Measurements from ENCODE around the gene ARHGAP12. TPM values are rescaled to one million over a fixed set of nuclear protein-coding genes. Genes with fewer than 3 reads are reported as not detected.

The ARHGAP12 gene
- total RNA-seq, 3 donors from 2014 or later = 40.0 to 102 (median 60.0) TPM

DNA sequence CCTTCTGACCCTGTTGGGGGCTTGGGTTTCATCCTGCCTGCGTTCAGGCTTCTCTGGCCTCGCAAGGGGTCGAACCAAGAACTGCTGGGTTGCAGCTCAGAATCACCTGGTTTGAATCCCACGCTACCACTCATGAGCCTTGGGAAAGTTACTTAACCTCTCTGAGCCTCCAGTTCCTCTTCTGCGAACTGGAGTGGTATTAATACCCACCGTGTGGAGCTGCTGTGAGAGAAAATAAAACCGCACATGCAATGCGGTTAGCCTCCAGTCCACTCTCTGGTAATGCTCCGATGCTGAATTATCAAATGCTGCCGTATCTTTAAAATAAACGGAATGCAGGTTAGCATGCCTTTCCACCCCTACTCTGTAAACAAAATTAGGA lies 171.9 kb downstream of the ARHGAP12 start:
- Histone ChIP-seq H3K36me3 (no peaks in the 10 kb centered on the region), H3K27me3 (no peaks in the 10 kb centered on the region), H3K4me1 (peaks cover 0 to 6% of the 10 kb centered on the region in 2 donors), H3K9me3 (no peaks in the 10 kb centered on the region), H3K27ac (peak overlapping the region; percentile 77 to 97), H3K4me3 (no peak overlapping the region)
- no peak for DNase-seq (ENCODE audit: low spot score in 2 of 2)
- TF ChIP-seq POLR2AphosphoS5 (IDR thresholded peaks at IDR 0.05) (no peak), POLR2A (IDR thresholded peaks at IDR 0.05) (no peak)
- TF ChIP-seq, protein P1, sequence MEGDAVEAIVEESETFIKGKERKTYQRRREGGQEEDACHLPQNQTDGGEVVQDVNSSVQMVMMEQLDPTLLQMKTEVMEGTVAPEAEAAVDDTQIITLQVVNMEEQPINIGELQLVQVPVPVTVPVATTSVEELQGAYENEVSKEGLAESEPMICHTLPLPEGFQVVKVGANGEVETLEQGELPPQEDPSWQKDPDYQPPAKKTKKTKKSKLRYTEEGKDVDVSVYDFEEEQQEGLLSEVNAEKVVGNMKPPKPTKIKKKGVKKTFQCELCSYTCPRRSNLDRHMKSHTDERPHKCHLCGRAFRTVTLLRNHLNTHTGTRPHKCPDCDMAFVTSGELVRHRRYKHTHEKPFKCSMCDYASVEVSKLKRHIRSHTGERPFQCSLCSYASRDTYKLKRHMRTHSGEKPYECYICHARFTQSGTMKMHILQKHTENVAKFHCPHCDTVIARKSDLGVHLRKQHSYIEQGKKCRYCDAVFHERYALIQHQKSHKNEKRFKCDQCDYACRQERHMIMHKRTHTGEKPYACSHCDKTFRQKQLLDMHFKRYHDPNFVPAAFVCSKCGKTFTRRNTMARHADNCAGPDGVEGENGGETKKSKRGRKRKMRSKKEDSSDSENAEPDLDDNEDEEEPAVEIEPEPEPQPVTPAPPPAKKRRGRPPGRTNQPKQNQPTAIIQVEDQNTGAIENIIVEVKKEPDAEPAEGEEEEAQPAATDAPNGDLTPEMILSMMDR (IDR thresholded peaks at IDR 0.05) = no peak
- intact Hi-C loops (cut with DNase I; ENCODE audit: low total_unique reads) = no loop called here

GRCh38 chr10:31756101-31756728 lies 172.4 kb downstream of the ARHGAP12 start:
- peak overlapping the region; percentile 40 to 77 for H3K27ac ChIP-seq
- H3K36me3 ChIP-seq = no peaks in the 10 kb centered on the region
- H3K4me1 ChIP-seq = peaks cover 0 to 6% of the 10 kb centered on the region in 2 donors
- H3K27me3 ChIP-seq = no peaks in the 10 kb centered on the region
- no peaks in the 10 kb centered on the region for H3K9me3 ChIP-seq
- H3K4me3 ChIP-seq = no peak overlapping the region
- intact Hi-C loops (cut with DNase I; ENCODE audit: low total_unique reads) = no loop called here
- TF ChIP-seq, protein P1 (IDR thresholded peaks at IDR 0.05) = no peak
- TF ChIP-seq POLR2A (IDR thresholded peaks at IDR 0.05) = no peak
- no peak for TF ChIP-seq POLR2AphosphoS5 (IDR thresholded peaks at IDR 0.05)
- DNase-seq (ENCODE audit: low spot score in 2 of 2) = no peak

Other genes starting within 250 kb of the ARHGAP12 start
- 100 to 1,000 TPM; 104 to 115 (median 108) TPM for gene KIF5B, start 127.6 kb upstream of the ARHGAP12 start, total RNA-seq